A549 (cell line): ENCODE data around the gene ATP2B3.
"Not testable (repeated sequence)": the region's sequence is repeated elsewhere in the genome, so short reads cannot be mapped to it uniquely, and the experiment has no call there.

Experiments
- BHLHE40 ChIP-seq: IDR thresholded peaks from 2 replicates; pipeline ENCODE4 v1.6.1; 2012; ENCODE audit warnings: low read depth, low read length, inconsistent platforms
- CEBPB ChIP-seq, 2 experiments: fragments of >200 bp in 1 of 2; sonication (Bioruptor Twin) in 1 of 2; formaldehyde crosslinking in 1 of 2; IDR thresholded peaks; 2 replicates each; pipeline ENCODE4 v1.6.1; 2012 to 2016
- CHD2 ChIP-seq: fragments of 150-350 bp; IDR thresholded peaks from 2 replicates; pipeline ENCODE4 v1.6.1; 2014; ENCODE audit warnings: low read length; ENCODE audit not compliant: partially characterized antibody
- EP300 ChIP-seq, 2 experiments: fragments of >200 bp; sonication (Bioruptor Twin); formaldehyde crosslinking; IDR thresholded peaks; 2 replicates in 1 of 2; 3 replicates in 1 of 2; pipeline ENCODE4 v1.6.1; 2016 to 2017
- ESRRA ChIP-seq: fragments of 150-350 bp; IDR thresholded peaks from 2 replicates; pipeline ENCODE4 v1.6.1; 2014; ENCODE audit warnings: mild to moderate bottlenecking, low read length, borderline replicate concordance
- HDAC2 ChIP-seq: fragments of 200-600 bp; sonication (generic); IDR thresholded peaks from 2 replicates; pipeline ENCODE4 v1.6.1; 2016
- POLR2A ChIP-seq: IDR thresholded peaks from 2 replicates; pipeline ENCODE4 v1.6.1; 2012; ENCODE audit warnings: mild to moderate bottlenecking, low read length
- TF ChIP-seq, protein P1 (sequence below): fragments of >200 bp; sonication (Bioruptor Twin); formaldehyde crosslinking; IDR thresholded peaks from 3 replicates; pipeline ENCODE4 v1.5.1; 2016
- TF ChIP-seq, protein P2 (sequence below): IDR thresholded peaks from 2 replicates; pipeline ENCODE4 v1.6.1; 2012
- TF ChIP-seq, protein P3 (sequence below): fragments of 200-600 bp; sonication (generic); IDR thresholded peaks from 2 replicates; pipeline ENCODE4 v1.6.1; 2016; ENCODE audit warnings: antibody characterized with exemption, mild to moderate bottlenecking, moderate library complexity

DNA sequence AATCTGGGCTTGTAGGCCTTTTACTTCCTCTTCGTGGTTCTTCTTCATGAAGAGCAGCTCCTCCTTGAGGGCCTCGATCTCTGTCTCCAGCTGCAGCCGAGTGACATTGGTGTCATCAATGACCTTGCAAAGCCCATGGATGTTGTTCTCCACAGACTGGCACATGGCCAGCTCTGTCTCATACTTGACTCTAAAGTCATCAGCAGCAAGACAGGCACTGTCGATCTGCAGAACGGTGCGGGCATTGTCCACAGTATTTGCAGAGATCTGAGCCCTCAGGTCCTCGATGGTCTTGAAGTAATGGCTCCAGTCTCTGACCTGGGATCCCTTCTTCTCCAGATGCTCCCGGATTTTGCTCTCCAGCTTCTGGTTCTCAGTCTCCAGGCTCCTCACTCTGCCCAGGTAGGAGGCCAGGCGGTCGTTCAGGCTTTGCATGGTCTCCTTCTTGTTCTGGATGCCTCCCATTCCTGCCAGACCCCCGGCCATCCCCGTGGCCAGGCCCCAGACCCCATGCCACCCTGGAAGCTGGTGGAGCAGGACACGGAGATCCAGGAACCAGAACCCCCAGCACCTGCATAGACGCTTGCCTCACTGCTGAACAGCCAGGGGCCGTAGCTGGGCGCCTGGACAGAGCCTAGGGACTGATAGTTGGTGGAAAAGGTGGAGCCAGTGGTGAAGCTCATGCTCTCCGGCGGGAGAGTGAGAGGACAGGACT, 87.4 kb downstream of the ATP2B3 start:
- TF ChIP-seq ESRRA; EP300 (IDR thresholded peaks at IDR 0.05); POLR2A; CEBPB (IDR thresholded peaks at IDR 0.05); CHD2; BHLHE40; HDAC2: not testable (repeated sequence)
- TF ChIP-seq, protein P1, sequence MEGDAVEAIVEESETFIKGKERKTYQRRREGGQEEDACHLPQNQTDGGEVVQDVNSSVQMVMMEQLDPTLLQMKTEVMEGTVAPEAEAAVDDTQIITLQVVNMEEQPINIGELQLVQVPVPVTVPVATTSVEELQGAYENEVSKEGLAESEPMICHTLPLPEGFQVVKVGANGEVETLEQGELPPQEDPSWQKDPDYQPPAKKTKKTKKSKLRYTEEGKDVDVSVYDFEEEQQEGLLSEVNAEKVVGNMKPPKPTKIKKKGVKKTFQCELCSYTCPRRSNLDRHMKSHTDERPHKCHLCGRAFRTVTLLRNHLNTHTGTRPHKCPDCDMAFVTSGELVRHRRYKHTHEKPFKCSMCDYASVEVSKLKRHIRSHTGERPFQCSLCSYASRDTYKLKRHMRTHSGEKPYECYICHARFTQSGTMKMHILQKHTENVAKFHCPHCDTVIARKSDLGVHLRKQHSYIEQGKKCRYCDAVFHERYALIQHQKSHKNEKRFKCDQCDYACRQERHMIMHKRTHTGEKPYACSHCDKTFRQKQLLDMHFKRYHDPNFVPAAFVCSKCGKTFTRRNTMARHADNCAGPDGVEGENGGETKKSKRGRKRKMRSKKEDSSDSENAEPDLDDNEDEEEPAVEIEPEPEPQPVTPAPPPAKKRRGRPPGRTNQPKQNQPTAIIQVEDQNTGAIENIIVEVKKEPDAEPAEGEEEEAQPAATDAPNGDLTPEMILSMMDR: not testable (repeated sequence)
- TF ChIP-seq, protein P2, sequence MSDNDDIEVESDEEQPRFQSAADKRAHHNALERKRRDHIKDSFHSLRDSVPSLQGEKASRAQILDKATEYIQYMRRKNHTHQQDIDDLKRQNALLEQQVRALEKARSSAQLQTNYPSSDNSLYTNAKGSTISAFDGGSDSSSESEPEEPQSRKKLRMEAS: not testable (repeated sequence)
- TF ChIP-seq, protein P3, sequence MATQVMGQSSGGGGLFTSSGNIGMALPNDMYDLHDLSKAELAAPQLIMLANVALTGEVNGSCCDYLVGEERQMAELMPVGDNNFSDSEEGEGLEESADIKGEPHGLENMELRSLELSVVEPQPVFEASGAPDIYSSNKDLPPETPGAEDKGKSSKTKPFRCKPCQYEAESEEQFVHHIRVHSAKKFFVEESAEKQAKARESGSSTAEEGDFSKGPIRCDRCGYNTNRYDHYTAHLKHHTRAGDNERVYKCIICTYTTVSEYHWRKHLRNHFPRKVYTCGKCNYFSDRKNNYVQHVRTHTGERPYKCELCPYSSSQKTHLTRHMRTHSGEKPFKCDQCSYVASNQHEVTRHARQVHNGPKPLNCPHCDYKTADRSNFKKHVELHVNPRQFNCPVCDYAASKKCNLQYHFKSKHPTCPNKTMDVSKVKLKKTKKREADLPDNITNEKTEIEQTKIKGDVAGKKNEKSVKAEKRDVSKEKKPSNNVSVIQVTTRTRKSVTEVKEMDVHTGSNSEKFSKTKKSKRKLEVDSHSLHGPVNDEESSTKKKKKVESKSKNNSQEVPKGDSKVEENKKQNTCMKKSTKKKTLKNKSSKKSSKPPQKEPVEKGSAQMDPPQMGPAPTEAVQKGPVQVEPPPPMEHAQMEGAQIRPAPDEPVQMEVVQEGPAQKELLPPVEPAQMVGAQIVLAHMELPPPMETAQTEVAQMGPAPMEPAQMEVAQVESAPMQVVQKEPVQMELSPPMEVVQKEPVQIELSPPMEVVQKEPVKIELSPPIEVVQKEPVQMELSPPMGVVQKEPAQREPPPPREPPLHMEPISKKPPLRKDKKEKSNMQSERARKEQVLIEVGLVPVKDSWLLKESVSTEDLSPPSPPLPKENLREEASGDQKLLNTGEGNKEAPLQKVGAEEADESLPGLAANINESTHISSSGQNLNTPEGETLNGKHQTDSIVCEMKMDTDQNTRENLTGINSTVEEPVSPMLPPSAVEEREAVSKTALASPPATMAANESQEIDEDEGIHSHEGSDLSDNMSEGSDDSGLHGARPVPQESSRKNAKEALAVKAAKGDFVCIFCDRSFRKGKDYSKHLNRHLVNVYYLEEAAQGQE: not testable (repeated sequence)
